ENCODE results near the gene DSCAML1. TPM values are rescaled to one million over a fixed set of nuclear protein-coding genes. Genes with fewer than 3 reads are reported as not detected.

DSCAML1 gene
- total and polyA plus RNA-seq, 12 donors, result 0.16 to 1.5 (median 0.57) TPM

DNA sequence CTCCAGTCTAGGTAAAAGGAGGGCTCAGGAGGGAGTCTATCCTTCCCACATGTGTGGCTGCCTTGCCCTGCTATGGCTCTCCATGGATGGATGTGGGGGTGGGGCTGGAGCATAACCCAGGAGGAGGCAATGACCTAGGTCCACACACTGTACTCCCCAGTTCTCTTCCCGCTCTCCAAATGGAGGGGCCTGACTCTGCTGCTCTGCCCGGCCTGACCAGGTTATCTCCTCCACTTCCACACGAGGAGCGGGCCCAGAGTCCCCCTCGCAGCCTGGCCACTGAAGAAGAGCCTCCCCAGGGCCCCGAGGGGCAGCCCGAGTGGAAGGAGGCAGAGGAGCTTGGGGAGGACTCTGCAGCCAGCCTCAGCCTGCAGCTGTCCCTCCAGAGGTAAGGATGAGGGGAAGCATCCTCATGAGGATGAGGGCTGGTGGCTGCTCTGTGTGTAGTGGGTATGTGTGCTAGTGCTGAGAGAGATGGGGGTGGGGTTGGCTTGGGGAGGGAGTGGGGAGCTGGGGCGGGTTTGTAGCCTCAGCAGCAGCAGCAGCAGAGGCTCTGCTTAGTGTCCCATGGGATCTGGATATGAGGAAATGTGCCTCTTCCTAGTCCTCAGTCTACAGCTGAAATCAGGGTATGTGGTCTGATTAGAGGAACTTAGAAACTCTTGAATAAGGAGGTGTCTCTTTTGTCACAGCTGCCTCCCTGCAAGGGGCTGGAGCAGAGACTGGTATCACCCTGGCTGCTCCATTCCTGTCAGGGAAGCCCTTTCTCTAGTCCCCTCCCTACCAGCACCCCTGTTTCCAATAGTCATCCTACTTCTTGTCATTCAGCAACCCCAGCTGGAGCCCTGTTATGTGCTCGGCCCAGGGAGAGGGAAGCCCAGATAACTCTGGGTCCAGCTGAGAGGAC, 415.3 kb downstream of the DSCAML1 start:
- H3K27me3 ChIP-seq, result no peaks in the 10 kb centered on the region
- TF ChIP-seq, protein P1, sequence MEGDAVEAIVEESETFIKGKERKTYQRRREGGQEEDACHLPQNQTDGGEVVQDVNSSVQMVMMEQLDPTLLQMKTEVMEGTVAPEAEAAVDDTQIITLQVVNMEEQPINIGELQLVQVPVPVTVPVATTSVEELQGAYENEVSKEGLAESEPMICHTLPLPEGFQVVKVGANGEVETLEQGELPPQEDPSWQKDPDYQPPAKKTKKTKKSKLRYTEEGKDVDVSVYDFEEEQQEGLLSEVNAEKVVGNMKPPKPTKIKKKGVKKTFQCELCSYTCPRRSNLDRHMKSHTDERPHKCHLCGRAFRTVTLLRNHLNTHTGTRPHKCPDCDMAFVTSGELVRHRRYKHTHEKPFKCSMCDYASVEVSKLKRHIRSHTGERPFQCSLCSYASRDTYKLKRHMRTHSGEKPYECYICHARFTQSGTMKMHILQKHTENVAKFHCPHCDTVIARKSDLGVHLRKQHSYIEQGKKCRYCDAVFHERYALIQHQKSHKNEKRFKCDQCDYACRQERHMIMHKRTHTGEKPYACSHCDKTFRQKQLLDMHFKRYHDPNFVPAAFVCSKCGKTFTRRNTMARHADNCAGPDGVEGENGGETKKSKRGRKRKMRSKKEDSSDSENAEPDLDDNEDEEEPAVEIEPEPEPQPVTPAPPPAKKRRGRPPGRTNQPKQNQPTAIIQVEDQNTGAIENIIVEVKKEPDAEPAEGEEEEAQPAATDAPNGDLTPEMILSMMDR (IDR thresholded peaks at IDR 0.05), result no peak
- peaks cover 5 to 28% (median 11%) of the 10 kb centered on the region in 9 donors for H3K4me1 ChIP-seq
- H3K36me3 ChIP-seq, result peaks cover 0 to 84% (median 4%) of the 10 kb centered on the region in 9 donors
- WGBS, 2 donors, result 83 to 87% methylated on average over 9 of the region's 9 CpGs
- intact Hi-C loops (cut with DNase I), result loop anchor here in 1 of 10 donors (1.0 kb wide), 1 partner anchor 25 kb away; no protein-coding TSS in a partner anchor
- no peak overlapping the region for H3K4me3 ChIP-seq
- ATAC-seq (no peak), DNase-seq (no peak)
- no peak overlapping the region for H3K27ac ChIP-seq
- no peaks in the 10 kb centered on the region for H3K9me3 ChIP-seq

DNA sequence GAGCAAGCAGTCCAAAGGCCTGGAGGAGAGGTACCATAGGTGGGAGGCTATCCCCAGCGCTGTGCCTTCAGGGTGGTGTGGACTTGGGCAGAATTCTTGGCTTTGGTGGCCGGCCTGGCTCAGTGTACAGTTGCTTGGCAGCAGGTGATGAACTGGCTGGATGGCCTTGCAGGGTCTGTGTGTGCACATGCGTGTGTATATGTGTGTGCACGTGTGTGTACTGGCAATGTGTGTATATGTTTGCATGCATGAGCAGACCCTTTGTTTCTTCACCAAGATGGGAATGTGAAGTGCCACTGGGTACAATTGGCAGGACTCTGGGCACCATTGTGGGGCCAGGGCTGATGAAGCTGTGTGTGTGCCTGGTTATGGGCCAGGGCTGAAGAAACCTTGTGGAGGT, 416.3 kb downstream of the DSCAML1 start:
- TF ChIP-seq, protein P1 (IDR thresholded peaks at IDR 0.05), result no peak
- Histone ChIP-seq H3K4me3 (no peak overlapping the region), H3K27ac (no peak overlapping the region), H3K4me1 (peaks cover 5 to 37% (median 18%) of the 10 kb centered on the region in 9 donors), H3K9me3 (no peaks in the 10 kb centered on the region), H3K36me3 (peaks cover 0 to 84% (median 7%) of the 10 kb centered on the region in 9 donors), H3K27me3 (no peaks in the 10 kb centered on the region)
- intact Hi-C loops (cut with DNase I), result loop anchor here in 1 of 10 donors (1.0 kb wide), 1 partner anchor 24 kb away; no protein-coding TSS in a partner anchor
- DNase-seq (no peak), ATAC-seq (no peak)
- WGBS, 2 donors, result 97 to 99% methylated on average over 4 of the region's 4 CpGs

DNA sequence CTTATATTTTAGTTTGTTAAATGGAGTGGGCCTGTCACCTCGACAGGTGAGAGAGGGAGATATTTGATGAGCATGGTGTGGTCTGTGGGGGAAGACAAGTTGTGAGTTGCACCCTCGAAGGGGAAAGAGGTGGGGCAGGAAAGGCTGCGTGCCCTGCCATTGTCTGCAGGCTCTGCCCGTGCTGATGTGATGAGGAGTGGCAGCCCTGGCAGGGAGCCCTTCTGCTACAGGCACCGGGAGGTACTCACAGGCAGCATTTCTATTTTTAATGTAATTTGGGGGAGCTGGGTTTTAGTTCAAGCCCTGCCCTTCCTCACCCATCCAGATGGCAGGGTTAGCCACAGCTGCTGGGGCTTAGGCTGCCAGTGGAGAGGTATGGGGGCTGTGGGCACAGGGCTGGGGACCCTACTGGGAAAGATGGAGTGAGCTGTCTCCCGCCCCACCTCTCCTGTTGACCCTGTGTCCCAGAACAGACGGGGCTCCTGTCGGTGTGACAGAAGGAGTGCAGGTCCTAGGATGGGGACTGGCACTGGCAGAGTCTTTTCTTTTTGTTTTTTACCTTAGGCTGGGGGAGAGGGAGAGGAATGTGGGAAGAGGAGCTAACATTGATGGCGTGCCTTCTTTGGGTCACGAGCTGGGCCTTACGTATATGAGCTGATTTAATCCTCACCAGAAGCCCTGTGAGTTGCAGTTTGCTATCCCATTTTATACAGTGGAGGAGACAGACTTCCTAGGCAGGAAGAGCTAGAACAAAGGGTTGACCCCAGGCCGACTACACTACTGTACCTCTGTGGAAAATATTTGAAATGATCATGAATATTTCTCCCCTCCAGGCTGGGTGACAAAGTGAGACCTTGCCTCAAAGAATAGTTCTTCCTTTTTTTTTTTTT, 417.8 kb downstream of the DSCAML1 start:
- H3K36me3 ChIP-seq, result peaks cover 0 to 84% (median 7%) of the 10 kb centered on the region in 9 donors
- H3K27me3 ChIP-seq, result no peaks in the 10 kb centered on the region
- intact Hi-C loops (cut with DNase I), result no loop called here
- peaks cover 5 to 38% (median 18%) of the 10 kb centered on the region in 9 donors for H3K4me1 ChIP-seq
- 46 to 47% methylated on average over 12 of the region's 12 CpGs for WGBS, 2 donors
- peak overlapping the region in 6 of 10 donors; percentile 9 to 77 (median 52) for H3K27ac ChIP-seq
- no peaks in the 10 kb centered on the region for H3K9me3 ChIP-seq
- peak in 7 of 8 donors; percentile 36 to 70 (median 61) for ATAC-seq
- no peak overlapping the region for H3K4me3 ChIP-seq
- DNase-seq, result peak; percentile 14 to 43
- TF ChIP-seq, protein P1 (IDR thresholded peaks at IDR 0.05), result no peak

Other genes starting within 250 kb of the DSCAML1 start
- 1 to 10 TPM in 7 of 10 donors, under 1 TPM in 3; 0.40 to 3.2 (median 1.4) TPM for gene FXYD2, start 27.5 kb upstream of the DSCAML1 start, total RNA-seq
- gene FXYD2, start 27.5 kb upstream of the DSCAML1 start, polyA plus RNA-seq, result 1 to 10 TPM; 1.9 to 6.0 TPM
- gene FXYD6, start 79.4 kb upstream of the DSCAML1 start, total RNA-seq, result 10 to 100 TPM; 22.0 to 42.5 (median 30.4) TPM
- 10 to 100 TPM; 62.3 to 65.2 TPM for gene FXYD6, start 79.4 kb upstream of the DSCAML1 start, polyA plus RNA-seq
- under 1 TPM in 3 of 10 donors, not detected in 7; 0.07 to 0.32 (median 0.18) TPM for gene TMPRSS13, start 132.2 kb upstream of the DSCAML1 start, total RNA-seq
- gene TMPRSS13, start 132.2 kb upstream of the DSCAML1 start, polyA plus RNA-seq, result under 1 TPM; 0.03 to 0.22 TPM
- gene IL10RA, start 189.2 kb upstream of the DSCAML1 start, total RNA-seq, result 10 to 100 TPM in 2 of 10 donors, 1 to 10 TPM in 8; 2.5 to 29.9 (median 3.8) TPM
- 1 to 10 TPM; 2.0 to 4.0 TPM for gene IL10RA, start 189.2 kb upstream of the DSCAML1 start, polyA plus RNA-seq

Data from heart right ventricle (tissue), 16 donors.